Measurements from ENCODE around the gene SLC1A3. TPM values are rescaled to one million over a fixed set of nuclear protein-coding genes. Genes with fewer than 3 reads are reported as not detected.
A peak's percentile ranks its signal among the peaks of the same experiment; 100 is the strongest.

Gene SLC1A3
- total RNA-seq, 1 donor from 2014 or later = not detected

- H3K4me1 Mint-ChIP-seq (ENCODE audit: low read depth) = no peaks in the 10 kb centered on the region
- peaks cover 6% of the 10 kb centered on the region for H3K27me3 Mint-ChIP-seq (ENCODE audit: insufficient read depth)
- DNase-seq (ENCODE audit: low spot score) = no peak
- H3K27ac Mint-ChIP-seq = no peak overlapping the region
- H3K36me3 Mint-ChIP-seq (ENCODE audit: low read depth) = no peaks in the 10 kb centered on the region
- intact Hi-C loops (cut with micrococcal nuclease) = no loop called here
- H3K4me3 Mint-ChIP-seq = no peak overlapping the region
- no peaks in the 10 kb centered on the region for H3K9me3 Mint-ChIP-seq
Measured at GRCh38 chr5:36675282-36675681, 68.9 kb downstream of the SLC1A3 start.

- intact Hi-C loops (cut with micrococcal nuclease) = no loop called here
- no peaks in the 10 kb centered on the region for H3K36me3 Mint-ChIP-seq (ENCODE audit: low read depth)
- no peaks in the 10 kb centered on the region for H3K9me3 Mint-ChIP-seq
- H3K27ac Mint-ChIP-seq = no peak overlapping the region
- H3K4me3 Mint-ChIP-seq = no peak overlapping the region
- peaks cover 6% of the 10 kb centered on the region for H3K27me3 Mint-ChIP-seq (ENCODE audit: insufficient read depth)
- no peak for DNase-seq (ENCODE audit: low spot score)
- no peaks in the 10 kb centered on the region for H3K4me1 Mint-ChIP-seq (ENCODE audit: low read depth)
Measured at GRCh38 chr5:36679221-36679989, 73.0 kb downstream of the SLC1A3 start.

- H3K36me3 Mint-ChIP-seq (ENCODE audit: low read depth) = no peaks in the 10 kb centered on the region
- no peaks in the 10 kb centered on the region for H3K4me1 Mint-ChIP-seq (ENCODE audit: low read depth)
- H3K27ac Mint-ChIP-seq = no peak overlapping the region
- no peak overlapping the region for H3K4me3 Mint-ChIP-seq
- H3K9me3 Mint-ChIP-seq = no peaks in the 10 kb centered on the region
- intact Hi-C loops (cut with micrococcal nuclease) = no loop called here
- H3K27me3 Mint-ChIP-seq (ENCODE audit: insufficient read depth) = peaks cover 6% of the 10 kb centered on the region
- DNase-seq (ENCODE audit: low spot score) = no peak
Measured at GRCh38 chr5:36680066-36680465, 73.7 kb downstream of the SLC1A3 start.

- intact Hi-C loops (cut with micrococcal nuclease) = no loop called here
- Mint-ChIP-seq H3K27ac (no peak overlapping the region), H3K9me3 (no peaks in the 10 kb centered on the region), H3K36me3 (ENCODE audit: low read depth) (no peaks in the 10 kb centered on the region), H3K4me1 (ENCODE audit: low read depth) (no peaks in the 10 kb centered on the region), H3K4me3 (no peak overlapping the region), H3K27me3 (ENCODE audit: insufficient read depth) (no peaks in the 10 kb centered on the region)
- no peak for DNase-seq (ENCODE audit: low spot score)
Measured at GRCh38 chr5:36681711-36682110, 75.3 kb downstream of the SLC1A3 start.

GRCh38 chr5:36682499-36682898 lies 76.1 kb downstream of the SLC1A3 start:
- no peak overlapping the region for H3K27ac Mint-ChIP-seq
- H3K4me1 Mint-ChIP-seq (ENCODE audit: low read depth) = no peaks in the 10 kb centered on the region
- no peaks in the 10 kb centered on the region for H3K27me3 Mint-ChIP-seq (ENCODE audit: insufficient read depth)
- no peak overlapping the region for H3K4me3 Mint-ChIP-seq
- intact Hi-C loops (cut with micrococcal nuclease) = no loop called here
- no peaks in the 10 kb centered on the region for H3K36me3 Mint-ChIP-seq (ENCODE audit: low read depth)
- no peaks in the 10 kb centered on the region for H3K9me3 Mint-ChIP-seq
- DNase-seq (ENCODE audit: low spot score) = no peak

- intact Hi-C loops (cut with micrococcal nuclease) = no loop called here
- Mint-ChIP-seq H3K27ac (no peak overlapping the region), H3K4me3 (no peak overlapping the region), H3K9me3 (no peaks in the 10 kb centered on the region), H3K36me3 (ENCODE audit: low read depth) (no peaks in the 10 kb centered on the region), H3K4me1 (ENCODE audit: low read depth) (no peaks in the 10 kb centered on the region), H3K27me3 (ENCODE audit: insufficient read depth) (no peaks in the 10 kb centered on the region)
- DNase-seq (ENCODE audit: low spot score) = no peak
Measured at GRCh38 chr5:36683821-36684434, 77.5 kb downstream of the SLC1A3 start.

GRCh38 chr5:36685631-36686288 lies 79.4 kb downstream of the SLC1A3 start:
- intact Hi-C loops (cut with micrococcal nuclease) = no loop called here
- Mint-ChIP-seq H3K4me3 (no peak overlapping the region), H3K9me3 (no peaks in the 10 kb centered on the region), H3K27ac (no peak overlapping the region), H3K27me3 (ENCODE audit: insufficient read depth) (peaks cover 2% of the 10 kb centered on the region), H3K4me1 (ENCODE audit: low read depth) (peaks cover 9% of the 10 kb centered on the region), H3K36me3 (ENCODE audit: low read depth) (no peaks in the 10 kb centered on the region)
- no peak for DNase-seq (ENCODE audit: low spot score)

- DNase-seq (ENCODE audit: low spot score) = no peak
- intact Hi-C loops (cut with micrococcal nuclease) = no loop called here
- Mint-ChIP-seq H3K4me3 (no peak overlapping the region), H3K36me3 (ENCODE audit: low read depth) (no peaks in the 10 kb centered on the region), H3K9me3 (no peaks in the 10 kb centered on the region), H3K27ac (no peak overlapping the region), H3K27me3 (ENCODE audit: insufficient read depth) (peaks cover 5% of the 10 kb centered on the region), H3K4me1 (ENCODE audit: low read depth) (peaks cover 11% of the 10 kb centered on the region)
Measured at GRCh38 chr5:36686881-36687280, 80.5 kb downstream of the SLC1A3 start.

GRCh38 chr5:36688722-36689121 lies 82.3 kb downstream of the SLC1A3 start:
- intact Hi-C loops (cut with micrococcal nuclease) = no loop called here
- Mint-ChIP-seq H3K27me3 (ENCODE audit: insufficient read depth) (peaks cover 6% of the 10 kb centered on the region), H3K27ac (no peak overlapping the region), H3K4me3 (no peak overlapping the region), H3K9me3 (no peaks in the 10 kb centered on the region), H3K36me3 (ENCODE audit: low read depth) (no peaks in the 10 kb centered on the region), H3K4me1 (ENCODE audit: low read depth) (peaks cover 11% of the 10 kb centered on the region)
- DNase-seq (ENCODE audit: low spot score) = no peak

GRCh38 chr5:36689225-36689624 lies 82.8 kb downstream of the SLC1A3 start:
- Mint-ChIP-seq H3K27me3 (ENCODE audit: insufficient read depth) (peaks cover 6% of the 10 kb centered on the region), H3K27ac (no peak overlapping the region), H3K36me3 (ENCODE audit: low read depth) (no peaks in the 10 kb centered on the region), H3K4me1 (ENCODE audit: low read depth) (peaks cover 11% of the 10 kb centered on the region), H3K9me3 (no peaks in the 10 kb centered on the region), H3K4me3 (no peak overlapping the region)
- intact Hi-C loops (cut with micrococcal nuclease) = no loop called here
- DNase-seq (ENCODE audit: low spot score) = no peak

- Mint-ChIP-seq H3K36me3 (ENCODE audit: low read depth) (no peaks in the 10 kb centered on the region), H3K27me3 (ENCODE audit: insufficient read depth) (peaks cover 6% of the 10 kb centered on the region), H3K4me1 (ENCODE audit: low read depth) (peaks cover 11% of the 10 kb centered on the region), H3K4me3 (peak overlapping the region; percentile 62), H3K27ac (no peak overlapping the region), H3K9me3 (no peaks in the 10 kb centered on the region)
- DNase-seq (ENCODE audit: low spot score) = peak; percentile 38
- intact Hi-C loops (cut with micrococcal nuclease) = loop anchor here (1.0 to 10.0 kb wide), 3 partner anchors 86 to 271 kb away; partner anchors contain the start of gene SLC1A3
Measured at GRCh38 chr5:36690041-36690961, 83.9 kb downstream of the SLC1A3 start.

- Mint-ChIP-seq H3K9me3 (no peaks in the 10 kb centered on the region), H3K36me3 (ENCODE audit: low read depth) (no peaks in the 10 kb centered on the region), H3K4me1 (ENCODE audit: low read depth) (peaks cover 11% of the 10 kb centered on the region), H3K27ac (no peak overlapping the region), H3K27me3 (ENCODE audit: insufficient read depth) (peaks cover 6% of the 10 kb centered on the region), H3K4me3 (no peak overlapping the region)
- intact Hi-C loops (cut with micrococcal nuclease) = loop anchor here (10.0 kb wide), 1 partner anchor 86 kb away; the partner anchor contains the start of gene SLC1A3
- DNase-seq (ENCODE audit: low spot score) = no peak
Measured at GRCh38 chr5:36691226-36691625, 84.8 kb downstream of the SLC1A3 start.

All from activated T-helper 1 cell treated with anti-CD3 and anti-CD28 coated beads, Interleukin-12 subunit alpha, Interleukin-12 subunit beta, Interleukin-2, Interleukin-4 antibody, amounts not matched to agents 30 ng/mL and 10 ng/mL and 1 ng/mL, durations not matched to agents 14 hours and 24 hours and 36 hours (primary cell).